HTR-8/SVneo (cell line): ENCODE measurements around the gene DPP10.

Experiments used
- DNase-seq: peaks from one replicate; pipeline ENCODE4 v3.0.0; 2011; ENCODE audit warnings: low spot score, mixed read lengths; ENCODE audit not compliant: insufficient read length
- FAIRE-seq: peaks from 2 replicates; lab custom pipeline; 2011; peaks lifted over from hg19 to GRCh38; lab: Jason Lieb, UNC

Gene DPP10

GRCh38 chr2:115481842-115482241 is 1039.4 kb downstream of the DPP10 start:
- no peak for FAIRE-seq
- no peak for DNase-seq

- FAIRE-seq (no peak), DNase-seq (no peak)
These were observed 1041.2 kb downstream of the DPP10 start for GRCh38 chr2:115483666-115484065.

GRCh38 chr2:115484486-115484885 is 1042.0 kb downstream of the DPP10 start:
- FAIRE-seq = no peak
- no peak for DNase-seq

GRCh38 chr2:115484983-115485382 is 1042.5 kb downstream of the DPP10 start:
- no peak for DNase-seq

DNA sequence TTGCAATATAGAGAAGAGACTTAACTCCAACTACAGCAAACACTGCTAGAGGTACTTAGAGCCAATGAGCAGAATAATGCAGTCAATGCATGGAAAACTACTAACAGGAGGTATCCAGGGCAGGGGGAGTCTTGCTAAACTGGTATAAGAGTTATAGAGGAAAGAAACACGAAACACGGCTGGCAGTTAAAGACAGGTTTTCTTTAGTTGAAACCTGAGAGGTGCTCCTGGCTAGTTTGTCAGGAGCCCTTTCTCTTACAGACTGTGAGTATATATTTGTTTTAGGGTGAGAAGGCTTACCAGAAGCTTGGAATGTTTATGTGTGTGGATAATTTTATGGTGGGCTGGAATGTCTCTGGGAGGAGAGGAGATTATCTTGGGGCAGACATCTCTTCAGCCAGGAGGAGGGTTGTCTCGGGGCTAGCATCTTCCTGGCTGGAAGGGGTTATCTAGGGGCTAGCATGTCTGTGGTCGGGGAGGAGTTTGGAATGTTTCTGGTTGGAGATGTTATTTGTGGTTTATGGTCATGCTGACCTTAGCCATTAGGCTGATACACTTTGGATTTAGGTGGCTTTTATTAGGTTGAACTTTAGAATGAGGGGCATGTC is 1048.8 kb downstream of the DPP10 start:
- FAIRE-seq = no peak
- DNase-seq = no peak

More at GRCh38 chr2:115484983-115485382, 1042.5 kb downstream of the DPP10 start:
- FAIRE-seq = no peak

GRCh38 chr2:115505331-115505730 is 1062.9 kb downstream of the DPP10 start:
- DNase-seq (no peak), FAIRE-seq (no peak)

GRCh38 chr2:115520727-115521126 is 1078.3 kb downstream of the DPP10 start:
- FAIRE-seq (no peak), DNase-seq (no peak)

DNA sequence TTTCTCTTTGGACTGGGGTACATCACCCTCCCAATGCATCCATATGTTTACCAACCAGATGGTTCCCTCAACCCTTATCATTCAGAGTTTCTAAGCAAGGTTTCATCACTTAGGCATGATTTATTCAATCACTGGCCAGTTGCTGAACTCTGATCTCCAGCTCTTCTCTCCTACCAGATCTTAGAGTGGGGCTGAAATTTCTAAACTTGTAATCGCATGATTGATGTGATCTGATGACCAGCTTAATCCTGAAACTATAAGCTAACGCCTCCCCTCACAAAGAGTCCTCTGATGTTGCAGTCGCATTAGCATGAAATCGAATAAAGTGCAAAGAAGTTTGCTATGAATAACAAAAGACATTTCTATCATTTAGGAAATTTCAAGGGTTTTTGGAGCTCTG is 1082.0 kb downstream of the DPP10 start:
- no peak for DNase-seq
- no peak for FAIRE-seq

GRCh38 chr2:115529627-115530026 is 1087.2 kb downstream of the DPP10 start:
- FAIRE-seq (no peak), DNase-seq (no peak)

DNA sequence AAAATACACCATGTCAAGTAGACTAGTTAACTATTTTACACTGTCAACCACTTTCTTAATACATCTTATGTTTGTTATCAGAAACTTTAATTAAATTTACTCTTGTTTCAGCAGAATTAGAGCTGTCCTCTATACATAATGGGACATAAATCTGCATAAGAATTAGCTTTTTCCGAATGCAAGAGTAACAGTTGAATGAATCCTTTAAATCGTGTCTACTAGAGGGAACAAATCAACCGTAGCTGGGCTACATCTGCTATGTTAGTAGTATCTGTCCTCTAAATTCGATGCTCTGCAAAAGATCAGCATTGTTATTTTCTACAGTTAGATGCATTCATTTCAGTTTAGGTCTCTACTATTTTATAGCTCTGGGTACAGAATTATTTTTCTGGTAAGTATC is 1090.6 kb downstream of the DPP10 start:
- DNase-seq (no peak), FAIRE-seq (no peak)

DNA sequence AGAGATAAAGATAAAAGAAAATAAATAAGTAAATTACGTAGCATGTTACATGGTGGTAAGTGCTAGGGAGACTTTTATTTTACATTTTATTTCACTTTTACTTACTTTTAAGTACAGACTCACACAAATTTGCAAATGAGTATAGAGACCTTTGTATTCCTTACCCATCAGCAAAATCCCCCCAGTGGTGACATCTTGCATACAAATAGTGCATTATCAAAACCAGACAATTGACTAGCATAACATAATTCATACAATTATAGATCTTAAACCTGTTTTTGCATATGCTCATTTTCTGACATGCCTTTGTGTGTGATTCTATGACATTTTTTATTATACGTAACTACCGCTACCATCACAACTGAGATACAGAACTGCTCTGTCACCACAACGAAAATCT is 1099.4 kb downstream of the DPP10 start:
- DNase-seq = no peak

DNA sequence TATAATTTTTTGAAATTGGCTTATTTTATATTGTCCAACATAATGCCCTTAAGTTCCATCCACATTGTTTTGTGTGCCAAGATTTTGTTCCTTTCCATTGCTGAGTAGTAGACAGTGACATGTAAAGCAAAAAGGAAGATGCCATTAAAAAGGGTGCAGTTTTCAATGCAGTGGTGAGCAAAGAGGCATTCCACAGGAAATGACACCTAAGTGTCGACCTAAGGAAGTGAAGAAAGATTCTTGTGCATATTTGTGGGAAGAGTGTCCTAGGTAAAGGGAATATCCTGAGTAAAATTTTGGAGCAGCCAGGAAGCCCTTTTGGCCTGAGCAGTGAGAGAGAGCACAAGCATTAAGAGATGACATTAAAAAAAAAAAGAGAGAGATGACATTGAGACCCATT is 1099.9 kb downstream of the DPP10 start:
- DNase-seq (no peak), FAIRE-seq (no peak)

More for the DNA sequence above, 1099.4 kb downstream of the DPP10 start:
- FAIRE-seq = no peak

DNA sequence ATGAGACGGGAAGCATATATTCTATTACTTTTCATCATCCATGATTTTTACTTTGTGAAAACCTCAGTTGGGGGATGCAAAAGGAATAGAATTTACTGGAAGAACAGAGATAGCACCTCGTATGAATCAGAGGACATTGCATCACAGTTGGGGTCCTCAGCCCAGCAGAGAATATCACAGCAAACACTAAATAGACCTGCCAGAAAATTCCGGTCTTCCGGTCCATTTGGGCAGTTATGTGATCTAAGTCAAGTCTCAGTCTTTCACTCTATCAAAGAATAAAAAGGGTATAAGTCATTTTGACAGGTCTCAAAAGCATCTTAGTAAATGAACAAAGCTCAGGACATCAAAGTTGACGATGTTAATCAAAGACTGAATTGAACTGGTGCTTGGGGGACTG is 1100.6 kb downstream of the DPP10 start:
- DNase-seq = no peak
- FAIRE-seq = no peak

DNA sequence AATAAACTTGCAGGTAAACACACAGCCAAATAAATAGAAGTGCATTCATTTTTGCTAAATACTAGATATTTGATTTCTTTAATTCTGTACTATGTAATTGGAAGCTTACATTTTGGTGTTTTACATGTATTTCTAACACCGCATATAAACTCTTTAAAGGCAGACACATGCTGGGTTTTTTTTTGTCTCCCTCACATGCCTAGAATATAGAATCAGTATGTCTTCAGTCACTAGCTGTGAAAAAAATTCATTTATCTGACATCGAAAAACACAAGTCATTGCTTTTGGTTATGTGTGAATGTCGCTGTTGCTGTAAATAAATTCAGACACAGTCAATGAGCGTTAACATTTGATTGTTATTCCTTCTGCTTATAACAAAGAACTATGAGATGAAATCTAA is 1101.0 kb downstream of the DPP10 start:
- DNase-seq (no peak), FAIRE-seq (no peak)

DNA sequence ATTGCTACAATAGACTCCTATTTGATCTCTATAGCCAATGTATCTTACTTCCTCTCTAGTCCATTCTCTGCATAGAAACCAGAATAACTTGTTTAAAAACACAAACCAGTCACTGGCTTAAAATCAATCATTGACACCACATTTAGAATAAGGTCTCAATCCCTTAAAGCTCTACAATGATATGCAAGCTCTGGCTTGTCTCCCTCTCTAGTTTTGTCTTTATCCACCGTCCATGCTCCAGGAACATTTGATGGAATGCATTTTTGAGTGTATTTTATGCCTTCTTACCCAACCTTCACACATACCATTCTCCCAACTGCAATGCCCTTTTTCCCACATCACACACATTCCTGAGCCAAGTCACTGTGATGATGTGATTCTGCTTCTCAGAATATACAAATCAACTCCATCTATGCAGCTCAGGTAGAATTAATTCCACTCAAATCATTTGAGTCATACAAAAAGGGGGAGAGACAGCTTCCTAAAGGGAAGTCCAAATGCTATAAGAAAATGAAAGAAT is 1107.2 kb downstream of the DPP10 start:
- no peak for FAIRE-seq
- DNase-seq = no peak

- FAIRE-seq (no peak), DNase-seq (no peak)
These were observed 1110.3 kb downstream of the DPP10 start for GRCh38 chr2:115552726-115553125.

DNA sequence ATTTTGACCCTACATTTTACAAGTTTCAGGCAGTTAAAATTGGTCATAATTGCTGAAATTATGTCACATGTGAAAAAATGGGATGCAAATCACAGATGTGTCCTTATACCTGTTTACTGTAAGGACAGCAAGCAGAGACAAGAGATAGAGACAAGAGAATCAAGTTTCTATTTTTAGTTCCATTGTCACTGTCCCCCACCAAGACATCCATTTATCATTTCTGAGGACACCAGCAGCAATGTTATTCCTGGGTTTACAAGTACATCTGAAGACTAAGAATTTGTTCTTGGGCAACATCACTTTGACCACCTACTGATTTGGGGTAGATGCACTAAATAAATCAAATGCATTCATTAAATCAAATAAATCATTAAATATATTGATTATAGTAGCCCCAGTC is 1111.7 kb downstream of the DPP10 start:
- DNase-seq (no peak), FAIRE-seq (no peak)

DNA sequence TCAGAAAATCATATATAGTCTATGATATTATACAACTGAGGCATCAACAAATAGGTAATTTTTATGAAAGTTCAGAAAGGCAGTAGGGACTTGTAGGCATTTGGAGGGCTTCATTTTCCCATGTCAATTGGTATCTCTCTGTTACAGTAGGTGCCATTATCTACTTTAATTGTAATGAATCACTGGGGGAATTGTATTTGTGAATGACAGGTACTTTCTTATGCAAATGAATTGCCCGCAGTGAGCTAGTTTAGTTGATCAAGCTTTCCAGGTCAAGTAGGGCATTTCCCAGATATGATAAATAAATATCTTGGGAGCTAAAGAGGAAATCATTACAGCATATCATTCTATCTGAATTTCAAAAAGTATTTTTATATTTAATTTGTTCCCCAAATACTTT is 1116.3 kb downstream of the DPP10 start:
- no peak for DNase-seq
- FAIRE-seq = no peak

GRCh38 chr2:115560666-115561065 is 1118.2 kb downstream of the DPP10 start:
- DNase-seq (no peak), FAIRE-seq (no peak)

DNA sequence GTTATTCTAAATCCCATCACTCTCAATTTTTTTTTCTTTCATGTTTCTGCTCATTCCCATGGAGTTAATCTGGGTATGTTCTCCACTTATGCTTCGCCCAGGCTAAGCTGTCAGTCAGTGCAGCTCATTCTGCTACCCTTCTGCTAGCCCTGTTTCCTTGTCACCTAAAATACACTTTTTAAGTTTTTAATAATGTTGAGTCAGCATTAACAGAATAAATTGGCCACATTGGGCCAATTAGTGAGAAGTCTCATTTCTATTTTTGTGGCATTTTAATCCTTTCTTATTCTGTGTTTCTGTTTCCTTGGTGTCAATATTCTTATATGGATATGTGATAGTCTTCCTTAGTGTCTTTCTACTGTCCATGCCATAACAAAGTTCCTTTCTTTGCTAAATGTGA is 1126.2 kb downstream of the DPP10 start:
- no peak for FAIRE-seq
- DNase-seq = no peak

GRCh38 chr2:115569547-115569946 is 1127.1 kb downstream of the DPP10 start:
- DNase-seq (no peak), FAIRE-seq (no peak)

- DNase-seq = no peak
- FAIRE-seq = no peak
These were observed 1130.3 kb downstream of the DPP10 start for GRCh38 chr2:115572746-115573145.
